HUES64 (cell line): ENCODE data around the gene MAPKAPK3.
"Not testable (repeated sequence)": the region's sequence is repeated elsewhere in the genome, so short reads cannot be mapped to it uniquely, and the experiment has no call there.

Source experiments
- H3K27ac ChIP-seq: 2 replicates; pipeline ENCODE4 v1.7.0; 2013; ENCODE audit warnings: low read depth, low read length, inconsistent platforms
- H3K27me3 ChIP-seq: 2 replicates; pipeline ENCODE4 v1.6.1; 2013; ENCODE audit warnings: mild to moderate bottlenecking, low read length; ENCODE audit not compliant: insufficient read depth
- H3K36me3 ChIP-seq: 2 replicates; pipeline ENCODE4 v1.6.1; 2013; ENCODE audit warnings: mild to moderate bottlenecking, low read length; ENCODE audit not compliant: insufficient read depth
- H3K4me1 ChIP-seq: 2 replicates; pipeline ENCODE4 v1.6.1; 2013; ENCODE audit warnings: mild to moderate bottlenecking, low read length, moderate library complexity; ENCODE audit not compliant: insufficient read depth
- H3K4me3 ChIP-seq: 2 replicates; pipeline ENCODE4 v1.5.1; 2013; ENCODE audit warnings: mild to moderate bottlenecking, low read length, moderate library complexity
- H3K9ac ChIP-seq: 2 replicates; pipeline ENCODE4 v1.6.1; 2013; ENCODE audit warnings: mild to moderate bottlenecking, low read depth, low read length
- H3K9me3 ChIP-seq: 2 replicates; pipeline ENCODE4 v1.6.1; 2013; ENCODE audit warnings: low read depth, low read length; ENCODE audit not compliant: insufficient read depth
- WGBS: fragments of 150-250, 120-280 bp; methylation state at CpG from one replicate; pipeline ENCODE4 v1.1.7; 2013; ENCODE audit warnings: missing lambda C conversion rate; 5-methylcytosine and 5-hydroxymethylcytosine counted together

MAPKAPK3 gene

GRCh38 chr3:50657816-50658215 lies 40.9 kb downstream of the MAPKAPK3 start:
- no peak overlapping the region for H3K9ac ChIP-seq
- no peaks in the 10 kb centered on the region for H3K4me1 ChIP-seq
- no peaks in the 10 kb centered on the region for H3K9me3 ChIP-seq
- 96% methylated on average over 3 of the region's 3 CpGs for WGBS
- no peak overlapping the region for H3K27ac ChIP-seq
- H3K36me3 ChIP-seq: no peaks in the 10 kb centered on the region
- H3K4me3 ChIP-seq: no peak overlapping the region
- no peaks in the 10 kb centered on the region for H3K27me3 ChIP-seq

GRCh38 chr3:50658416-50658815 lies 41.5 kb downstream of the MAPKAPK3 start:
- H3K4me1 ChIP-seq: no peaks in the 10 kb centered on the region
- no peak overlapping the region for H3K4me3 ChIP-seq
- no peaks in the 10 kb centered on the region for H3K36me3 ChIP-seq
- H3K9ac ChIP-seq: no peak overlapping the region
- no peaks in the 10 kb centered on the region for H3K9me3 ChIP-seq
- H3K27me3 ChIP-seq: no peaks in the 10 kb centered on the region
- no peak overlapping the region for H3K27ac ChIP-seq
- 85% methylated on average over 6 of the region's 6 CpGs for WGBS

- Histone ChIP-seq H3K9me3 (no peaks in the 10 kb centered on the region), H3K27me3 (no peaks in the 10 kb centered on the region)
- 94% methylated on average over 3 of the region's 3 CpGs for WGBS
Observed at GRCh38 chr3:50658831-50659230, 41.9 kb downstream of the MAPKAPK3 start.

GRCh38 chr3:50660386-50660785 lies 43.4 kb downstream of the MAPKAPK3 start:
- no peak overlapping the region for H3K4me3 ChIP-seq
- no peaks in the 10 kb centered on the region for H3K4me1 ChIP-seq
- no peaks in the 10 kb centered on the region for H3K27me3 ChIP-seq
- H3K9ac ChIP-seq: no peak overlapping the region
- H3K36me3 ChIP-seq: no peaks in the 10 kb centered on the region
- no peak overlapping the region for H3K27ac ChIP-seq
- 95% methylated on average over 10 of the region's 10 CpGs for WGBS
- no peaks in the 10 kb centered on the region for H3K9me3 ChIP-seq

More at GRCh38 chr3:50658831-50659230, 41.9 kb downstream of the MAPKAPK3 start:
- Histone ChIP-seq H3K27ac (no peak overlapping the region), H3K9ac (no peak overlapping the region), H3K4me3 (no peak overlapping the region), H3K36me3 (no peaks in the 10 kb centered on the region), H3K4me1 (no peaks in the 10 kb centered on the region)

- H3K9me3 ChIP-seq: no peaks in the 10 kb centered on the region
- no peaks in the 10 kb centered on the region for H3K4me1 ChIP-seq
- no peak overlapping the region for H3K4me3 ChIP-seq
- no peak overlapping the region for H3K9ac ChIP-seq
- 90% methylated on average over 6 of the region's 6 CpGs for WGBS
- H3K36me3 ChIP-seq: no peaks in the 10 kb centered on the region
- H3K27ac ChIP-seq: no peak overlapping the region
- H3K27me3 ChIP-seq: no peaks in the 10 kb centered on the region
Observed at GRCh38 chr3:50661321-50661837, 44.4 kb downstream of the MAPKAPK3 start.

- Histone ChIP-seq H3K4me3 (no peak overlapping the region), H3K9ac (no peak overlapping the region), H3K27me3 (no peaks in the 10 kb centered on the region), H3K9me3 (no peaks in the 10 kb centered on the region), H3K36me3 (no peaks in the 10 kb centered on the region), H3K27ac (no peak overlapping the region), H3K4me1 (no peaks in the 10 kb centered on the region; the same call in 1 of the 2 replicates)
- WGBS: 59% methylated on average over 2 of the region's 2 CpGs
Observed at GRCh38 chr3:50662408-50662807, 45.5 kb downstream of the MAPKAPK3 start.

- H3K4me3 ChIP-seq: no peak overlapping the region
- no peaks in the 10 kb centered on the region; the same call in 1 of the 2 replicates for H3K4me1 ChIP-seq
- WGBS: 91% methylated on average over 5 of the region's 5 CpGs
- H3K27ac ChIP-seq: no peak overlapping the region
- H3K27me3 ChIP-seq: no peaks in the 10 kb centered on the region
- no peaks in the 10 kb centered on the region for H3K9me3 ChIP-seq
- H3K36me3 ChIP-seq: no peaks in the 10 kb centered on the region
- H3K9ac ChIP-seq: no peak overlapping the region
Observed at GRCh38 chr3:50665081-50665840, 48.3 kb downstream of the MAPKAPK3 start.

- H3K27ac ChIP-seq, H3K4me3 ChIP-seq, H3K36me3 ChIP-seq, H3K4me1 ChIP-seq, H3K9me3 ChIP-seq, H3K9ac ChIP-seq, H3K27me3 ChIP-seq: not testable (repeated sequence)
- WGBS: 86% methylated on average over 9 of the region's 9 CpGs
Observed at GRCh38 chr3:50665841-50666115, 48.8 kb downstream of the MAPKAPK3 start.

- WGBS: no CpG with 5 or more reads among the region's 1 CpG
- no peak overlapping the region for H3K9ac ChIP-seq
- no peak overlapping the region for H3K27ac ChIP-seq
- no peaks in the 10 kb centered on the region for H3K36me3 ChIP-seq
- no peaks in the 10 kb centered on the region for H3K9me3 ChIP-seq
- H3K27me3 ChIP-seq: peaks cover 6% of the 10 kb centered on the region; the same call in 1 of the 2 replicates
- H3K4me1 ChIP-seq: no peaks in the 10 kb centered on the region; the same call in 1 of the 2 replicates
- no peak overlapping the region for H3K4me3 ChIP-seq
Observed at GRCh38 chr3:50666837-50667236, 49.9 kb downstream of the MAPKAPK3 start.

GRCh38 chr3:50671331-50671730 lies 54.4 kb downstream of the MAPKAPK3 start:
- WGBS: 80% methylated on average over 4 of the region's 4 CpGs
- no peak overlapping the region for H3K9ac ChIP-seq
- H3K9me3 ChIP-seq: no peaks in the 10 kb centered on the region
- H3K4me3 ChIP-seq: no peak overlapping the region
- H3K27ac ChIP-seq: no peak overlapping the region
- H3K36me3 ChIP-seq: no peaks in the 10 kb centered on the region
- H3K27me3 ChIP-seq: peaks cover 34% of the 10 kb centered on the region
- H3K4me1 ChIP-seq: peaks cover 6% of the 10 kb centered on the region; the same call in 1 of the 2 replicates

- Histone ChIP-seq H3K4me1 (peaks cover 16% of the 10 kb centered on the region), H3K9ac (no peak overlapping the region), H3K27me3 (peaks cover 34% of the 10 kb centered on the region), H3K4me3 (no peak overlapping the region), H3K27ac (no peak overlapping the region), H3K36me3 (no peaks in the 10 kb centered on the region), H3K9me3 (no peaks in the 10 kb centered on the region)
- 86% methylated on average over 3 of the region's 3 CpGs for WGBS
Observed at GRCh38 chr3:50672656-50673055, 55.7 kb downstream of the MAPKAPK3 start.
